ENCODE data around the gene GEMIN7. TPM values are rescaled to one million over a fixed set of nuclear protein-coding genes. Genes with fewer than 3 reads are reported as not detected.

Gene GEMIN7
- total and polyA plus RNA-seq, 4 experiments from 2014 or later, result 15.9 to 75.3 (median 26.2) TPM

DNA sequence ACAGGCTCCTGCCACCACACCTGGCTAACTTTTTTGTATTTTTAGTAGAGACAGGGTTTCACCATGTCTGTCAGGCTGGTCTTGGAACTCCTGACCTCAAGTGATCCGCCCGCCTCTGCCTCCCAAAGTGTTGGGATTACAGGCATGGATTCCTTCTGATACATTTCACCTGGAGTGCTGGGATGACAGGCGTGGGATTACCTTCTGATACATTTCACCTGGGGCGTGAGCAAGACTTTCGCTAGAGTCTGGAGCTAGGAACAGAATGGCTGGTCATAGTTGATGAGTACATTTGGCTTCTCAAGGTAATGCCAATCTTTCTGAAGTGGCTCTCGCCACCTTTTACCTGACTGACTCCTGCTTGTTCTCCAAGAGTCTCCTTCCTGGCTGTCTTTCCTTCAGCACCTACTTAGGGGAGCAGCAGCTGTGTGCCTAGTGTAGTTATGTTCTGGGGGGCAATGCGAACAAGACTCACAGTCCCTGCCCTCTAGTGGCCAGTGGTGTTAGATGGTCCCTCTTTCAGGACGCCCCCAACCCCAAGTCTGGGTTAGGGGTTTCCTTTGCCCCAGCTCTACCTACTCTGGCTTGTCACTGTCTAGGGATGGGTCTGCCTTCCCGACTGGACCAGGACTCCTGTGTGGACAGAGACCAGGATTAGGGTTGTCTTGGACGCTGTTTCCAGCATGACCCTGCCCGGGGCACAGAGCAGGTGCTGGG, 33.2 kb downstream of the GEMIN7 start:
- Mint-ChIP-seq H3K27me3 (no peaks in the 10 kb centered on the region), H3K4me1 (peaks cover 16 to 48% (median 24%) of the 10 kb centered on the region in 4 donors), H3K4me3 (no peak overlapping the region), H3K9me3 (peaks cover 0 to 1% (median 0%) of the 10 kb centered on the region in 8 donors), H3K27ac (peak overlapping the region in 1 of 7 donors; percentile 10), H3K36me3 (no peaks in the 10 kb centered on the region)
- no peaks in the 10 kb centered on the region for H3K9me3 ChIP-seq (ENCODE audit: control insufficient read depth in 1 of 2, low read length in 2 of 2)
- CTCF ChIA-PET (ENCODE audit: partially characterized antibody), result interaction anchor here (1.3 to 1.6 kb wide), 2 partner anchors 14 to 53 kb away, joined by 4 to 6 read pairs; no protein-coding TSS in a partner anchor
- peak in 1 of 5 donors; percentile 15 for DNase-seq
- peaks cover 16% of the 10 kb centered on the region for H3K4me1 ChIP-seq (ENCODE audit: insufficient read depth, low read length)
- POLR2A ChIA-PET (ENCODE audit: partially characterized antibody), result interaction anchor here (1.0 kb wide), 1 partner anchor 9 kb away, joined by 5 read pairs; no protein-coding TSS in a partner anchor
- intact Hi-C loops (cut with micrococcal nuclease), result no loop called here
- H3K4me3 ChIP-seq (ENCODE audit: low read length in 2 of 2), result no peak overlapping the region
- H3K27me3 ChIP-seq (ENCODE audit: insufficient read depth, low read length), result no peaks in the 10 kb centered on the region
- no peaks in the 10 kb centered on the region for H3K36me3 ChIP-seq (ENCODE audit: insufficient read depth, low read length)
- H3K27ac ChIP-seq (ENCODE audit: low read depth, low read length), result no peak overlapping the region

- Mint-ChIP-seq H3K27ac (no peak overlapping the region), H3K27me3 (no peaks in the 10 kb centered on the region), H3K36me3 (no peaks in the 10 kb centered on the region), H3K9me3 (peaks cover 0 to 1% (median 0%) of the 10 kb centered on the region in 8 donors), H3K4me3 (no peak overlapping the region), H3K4me1 (peaks cover 19 to 53% (median 31%) of the 10 kb centered on the region in 4 donors)
- peak in 1 of 5 donors; percentile 1 for DNase-seq
- Histone ChIP-seq H3K4me1 (ENCODE audit: insufficient read depth, low read length) (peaks cover 30% of the 10 kb centered on the region), H3K4me3 (ENCODE audit: low read length in 2 of 2) (no peak overlapping the region), H3K9me3 (ENCODE audit: control insufficient read depth in 1 of 2, low read length in 2 of 2) (no peaks in the 10 kb centered on the region), H3K27ac (ENCODE audit: low read depth, low read length) (no peak overlapping the region), H3K27me3 (ENCODE audit: insufficient read depth, low read length) (no peaks in the 10 kb centered on the region), H3K36me3 (ENCODE audit: insufficient read depth, low read length) (no peaks in the 10 kb centered on the region)
- ChIA-PET CTCF (ENCODE audit: partially characterized antibody) (interaction anchor here (1.3 to 1.6 kb wide), 2 partner anchors 13 to 54 kb away, joined by 4 to 6 read pairs; no protein-coding TSS in a partner anchor), POLR2A (ENCODE audit: partially characterized antibody) (interaction anchor here (1.0 kb wide), 1 partner anchor 10 kb away, joined by 5 read pairs; no protein-coding TSS in a partner anchor)
- intact Hi-C loops (cut with micrococcal nuclease), result no loop called here
These were observed 34.6 kb downstream of the GEMIN7 start for GRCh38 chr19:45113628-45114027.

DNA sequence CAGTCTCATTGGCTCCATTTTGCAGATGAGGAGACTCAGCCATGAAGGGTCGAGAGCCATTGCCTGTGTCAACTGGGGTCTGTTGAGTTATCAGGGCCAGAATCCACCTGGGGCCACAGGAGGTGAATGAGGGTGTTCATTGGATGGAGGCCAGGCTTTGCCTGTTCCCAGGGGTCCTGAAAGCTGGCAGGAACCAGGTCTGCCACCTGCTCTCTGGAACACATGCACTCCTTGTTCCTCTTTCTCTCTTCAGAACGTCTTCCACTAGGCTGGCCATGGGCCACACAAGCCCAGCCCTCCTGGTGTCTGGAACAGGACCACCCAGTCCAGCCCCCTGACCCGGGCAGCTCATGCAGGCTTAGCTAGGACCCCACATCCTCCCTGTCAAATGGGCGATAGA, 35.1 kb downstream of the GEMIN7 start:
- Histone ChIP-seq H3K27me3 (ENCODE audit: insufficient read depth, low read length) (no peaks in the 10 kb centered on the region), H3K4me1 (ENCODE audit: insufficient read depth, low read length) (peaks cover 32% of the 10 kb centered on the region), H3K4me3 (ENCODE audit: low read length in 2 of 2) (no peak overlapping the region), H3K9me3 (ENCODE audit: control insufficient read depth in 1 of 2, low read length in 2 of 2) (no peaks in the 10 kb centered on the region), H3K36me3 (ENCODE audit: insufficient read depth, low read length) (no peaks in the 10 kb centered on the region), H3K27ac (ENCODE audit: low read depth, low read length) (no peak overlapping the region)
- Mint-ChIP-seq H3K27me3 (no peaks in the 10 kb centered on the region), H3K4me3 (no peak overlapping the region), H3K9me3 (peaks cover 0 to 1% (median 0%) of the 10 kb centered on the region in 8 donors), H3K27ac (peak overlapping the region in 1 of 7 donors; percentile 43), H3K4me1 (peaks cover 18 to 52% (median 30%) of the 10 kb centered on the region in 4 donors), H3K36me3 (no peaks in the 10 kb centered on the region)
- POLR2A ChIA-PET (ENCODE audit: partially characterized antibody), result no interaction called here
- intact Hi-C loops (cut with micrococcal nuclease), result no loop called here
- CTCF ChIA-PET (ENCODE audit: partially characterized antibody), result interaction anchor here (1.6 kb wide), 1 partner anchor 12 kb away, joined by 6 read pairs; no protein-coding TSS in a partner anchor
- peak in 1 of 5 donors; percentile 1 for DNase-seq

DNA sequence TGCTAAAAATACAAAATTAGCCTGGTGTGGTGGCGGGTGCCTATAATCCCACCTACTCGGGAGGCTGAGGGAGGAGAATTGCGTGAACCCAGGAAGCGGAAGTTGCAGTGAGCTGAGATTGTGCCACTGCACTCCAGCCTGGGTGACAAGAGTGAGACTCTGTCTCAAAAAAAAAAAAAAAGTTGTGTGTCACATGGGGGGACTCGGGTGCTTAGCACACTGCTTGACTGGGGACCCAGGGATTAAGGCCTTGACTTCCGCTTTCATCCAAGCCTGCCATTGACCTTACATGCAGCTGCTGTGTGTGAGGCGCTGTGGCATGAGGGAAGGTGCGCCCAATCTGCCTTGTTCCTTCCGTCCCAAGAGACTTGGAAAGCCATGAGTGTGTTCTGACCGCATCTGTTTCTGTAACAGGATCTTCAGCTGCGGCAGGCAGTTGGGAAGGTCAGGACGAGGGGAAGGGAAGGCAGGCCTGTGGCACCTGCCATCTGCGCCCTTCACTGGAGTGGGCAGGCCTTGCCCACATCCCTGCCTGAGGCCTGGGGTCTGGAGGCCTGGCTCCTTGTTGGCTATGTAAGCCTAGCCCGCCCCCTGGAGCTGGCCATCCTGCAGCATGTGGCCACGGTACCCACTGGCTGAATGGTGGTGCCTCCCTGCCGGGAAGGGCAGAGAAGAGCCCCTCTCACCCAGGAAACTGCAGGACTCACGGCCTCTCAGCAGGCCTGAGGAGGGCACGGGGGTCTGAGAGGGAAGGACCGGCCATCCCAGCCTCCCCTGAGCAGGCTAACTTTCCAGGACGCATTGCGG, 37.0 kb downstream of the GEMIN7 start:
- CTCF ChIA-PET (ENCODE audit: partially characterized antibody), result interaction anchor here (2.3 kb wide), 1 partner anchor 10 kb away, joined by 8 read pairs; no protein-coding TSS in a partner anchor
- POLR2A ChIA-PET (ENCODE audit: partially characterized antibody), result interaction anchor here (1.1 to 1.2 kb wide), 2 partner anchors 36 to 63 kb away, joined by 3 read pairs; partner anchors contain the start of genes BLOC1S3 and TRAPPC6A
- DNase-seq, result peak in 1 of 5 donors; percentile 25

GRCh38 chr19:45117167-45117594, 38.1 kb downstream of the GEMIN7 start:
- H3K36me3 Mint-ChIP-seq, result no peaks in the 10 kb centered on the region
- POLR2A ChIA-PET (ENCODE audit: partially characterized antibody), result interaction anchor here (1.2 kb wide), 1 partner anchor 61 kb away, joined by 3 read pairs; the partner anchor contains the start of genes BLOC1S3 and TRAPPC6A
- Histone ChIP-seq H3K4me1 (ENCODE audit: insufficient read depth, low read length) (peaks cover 39% of the 10 kb centered on the region), H3K27ac (ENCODE audit: low read depth, low read length) (no peak overlapping the region), H3K4me3 (ENCODE audit: low read length in 2 of 2) (no peak overlapping the region), H3K36me3 (ENCODE audit: insufficient read depth, low read length) (no peaks in the 10 kb centered on the region), H3K9me3 (ENCODE audit: control insufficient read depth in 1 of 2, low read length in 2 of 2) (no peaks in the 10 kb centered on the region), H3K27me3 (ENCODE audit: insufficient read depth, low read length) (no peaks in the 10 kb centered on the region)
- intact Hi-C loops (cut with micrococcal nuclease), result no loop called here
- H3K27me3 Mint-ChIP-seq, result no peaks in the 10 kb centered on the region
- CTCF ChIA-PET (ENCODE audit: partially characterized antibody), result interaction anchor here (0.7 to 2.3 kb wide), 3 partner anchors 9 to 61 kb away, joined by 3 to 8 read pairs (median 3); partner anchors contain the start of genes BLOC1S3 and TRAPPC6A
- DNase-seq, result peak; percentile 6 to 37 (median 19)
- peaks cover 26 to 64% (median 43%) of the 10 kb centered on the region in 4 donors for H3K4me1 Mint-ChIP-seq
- peak overlapping the region in 7 of 8 donors; percentile 53 to 75 (median 64) for H3K4me3 Mint-ChIP-seq
- peaks cover 0 to 1% (median 0%) of the 10 kb centered on the region in 8 donors for H3K9me3 Mint-ChIP-seq
- H3K27ac Mint-ChIP-seq, result peak overlapping the region in 4 of 7 donors; percentile 6 to 88 (median 70)

More for the DNA sequence above, 37.0 kb downstream of the GEMIN7 start:
- Histone ChIP-seq H3K36me3 (ENCODE audit: insufficient read depth, low read length) (no peaks in the 10 kb centered on the region), H3K4me1 (ENCODE audit: insufficient read depth, low read length) (peaks cover 32% of the 10 kb centered on the region), H3K9me3 (ENCODE audit: control insufficient read depth in 1 of 2, low read length in 2 of 2) (no peaks in the 10 kb centered on the region), H3K4me3 (ENCODE audit: low read length in 2 of 2) (no peak overlapping the region), H3K27ac (ENCODE audit: low read depth, low read length) (no peak overlapping the region), H3K27me3 (ENCODE audit: insufficient read depth, low read length) (no peaks in the 10 kb centered on the region)
- Mint-ChIP-seq H3K27ac (peak overlapping the region in 2 of 7 donors; percentile 22 to 51), H3K9me3 (peaks cover 0 to 1% (median 0%) of the 10 kb centered on the region in 8 donors), H3K4me3 (peak overlapping the region in 1 of 8 donors; percentile 15), H3K4me1 (peaks cover 23 to 55% (median 36%) of the 10 kb centered on the region in 4 donors), H3K36me3 (no peaks in the 10 kb centered on the region), H3K27me3 (no peaks in the 10 kb centered on the region)
- intact Hi-C loops (cut with micrococcal nuclease), result no loop called here

- H3K36me3 ChIP-seq (ENCODE audit: insufficient read depth, low read length), result no peaks in the 10 kb centered on the region
- H3K27me3 Mint-ChIP-seq, result no peaks in the 10 kb centered on the region
- no peaks in the 10 kb centered on the region for H3K9me3 ChIP-seq (ENCODE audit: control insufficient read depth in 1 of 2, low read length in 2 of 2)
- no peak overlapping the region for H3K4me3 ChIP-seq (ENCODE audit: low read length in 2 of 2)
- H3K4me1 Mint-ChIP-seq, result peaks cover 29 to 62% (median 45%) of the 10 kb centered on the region in 4 donors
- DNase-seq, result no peak
- peaks cover 39% of the 10 kb centered on the region for H3K4me1 ChIP-seq (ENCODE audit: insufficient read depth, low read length)
- ChIA-PET CTCF (ENCODE audit: partially characterized antibody) (interaction anchor here (0.7 to 2.3 kb wide), 3 partner anchors 8 to 61 kb away, joined by 3 to 8 read pairs (median 3); partner anchors contain the start of genes BLOC1S3 and TRAPPC6A), POLR2A (ENCODE audit: partially characterized antibody) (interaction anchor here (1.2 kb wide), 1 partner anchor 61 kb away, joined by 3 read pairs; the partner anchor contains the start of genes BLOC1S3 and TRAPPC6A)
- H3K27ac Mint-ChIP-seq, result peak overlapping the region in 2 of 7 donors; percentile 18 to 66
- H3K27me3 ChIP-seq (ENCODE audit: insufficient read depth, low read length), result no peaks in the 10 kb centered on the region
- no peaks in the 10 kb centered on the region for H3K36me3 Mint-ChIP-seq
- H3K27ac ChIP-seq (ENCODE audit: low read depth, low read length), result no peak overlapping the region
- peak overlapping the region in 3 of 8 donors; percentile 56 to 64 (median 57) for H3K4me3 Mint-ChIP-seq
- intact Hi-C loops (cut with micrococcal nuclease), result no loop called here
- H3K9me3 Mint-ChIP-seq, result peaks cover 0 to 1% (median 0%) of the 10 kb centered on the region in 8 donors
These were observed 38.6 kb downstream of the GEMIN7 start for GRCh38 chr19:45117671-45118070.
